Activated CD4-positive, alpha-beta memory T cell treated with anti-CD3 and anti-CD28 coated beads, Interleukin-2, amount 10 ng/mL, durations not matched to agents 7 days and 5 days (primary cell): Measurements from ENCODE around the gene AKR1D1. TPM values are rescaled to one million over a fixed set of nuclear protein-coding genes. Genes with fewer than 3 reads are reported as not detected.

Experiments used
- CTCF ChIA-PET: fragments of 350-600 bp; sonication (Branson Sonifier 250); formaldehyde crosslinking; loops from one replicate; lab custom pipeline; 2021; ENCODE audit warnings: antibody characterized with exemption, inconsistent platforms; lab: Charles Lee
- POLR2A ChIA-PET: fragments of 350-600 bp; sonication (Branson Sonifier 250); formaldehyde crosslinking; loops from one replicate; lab custom pipeline; 2021; ENCODE audit warnings: antibody characterized with exemption; lab: Charles Lee
- DNase-seq: peaks from one replicate; pipeline ENCODE4 v3.0.0-alpha.2; 2020
- H3K27ac Mint-ChIP-seq: one replicate; pipeline ENCODE4 v1.8.0; 2021; ENCODE audit warnings: mild to moderate bottlenecking, mixed read lengths
- H3K27me3 Mint-ChIP-seq: one replicate; pipeline ENCODE4 v1.8.0; 2021; ENCODE audit warnings: mixed read lengths
- H3K36me3 Mint-ChIP-seq: one replicate; pipeline ENCODE4 v1.8.0; 2021; ENCODE audit warnings: low read depth, mixed read lengths
- H3K4me1 Mint-ChIP-seq: one replicate; pipeline ENCODE4 v1.8.0; 2021; ENCODE audit warnings: mixed read lengths
- H3K4me3 Mint-ChIP-seq: one replicate; pipeline ENCODE4 v1.8.0; 2021; ENCODE audit warnings: mild to moderate bottlenecking, mixed read lengths
- H3K9me3 Mint-ChIP-seq: one replicate; pipeline ENCODE4 v1.8.0; 2021; ENCODE audit warnings: mixed read lengths
- total RNA-seq, 2 experiments: library from RNA; stranded (reverse); gene quantifications; one replicate each; pipeline ENCODE4 v1.2.3, GENCODE V29; 2021

Gene AKR1D1
- total RNA-seq, 2 experiments from 2014 or later: not detected

DNA sequence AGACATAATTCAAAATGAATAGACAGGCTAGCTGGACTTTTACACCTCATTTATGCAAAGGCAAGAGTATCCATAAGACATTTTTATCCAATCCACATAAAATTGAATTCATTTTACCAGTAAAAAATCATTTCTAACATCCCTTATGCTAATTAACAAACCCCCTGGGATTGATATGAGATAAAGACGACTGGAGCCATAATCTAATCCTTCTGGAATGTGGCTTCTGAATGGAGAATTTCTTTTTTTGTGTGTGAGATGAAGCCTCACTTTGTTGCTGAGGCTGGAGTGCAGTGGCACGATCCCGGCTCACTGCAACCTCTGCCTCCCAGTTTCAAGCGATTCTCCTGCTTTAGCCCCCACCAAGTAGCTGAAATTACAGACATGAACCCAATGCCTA is 90.4 kb downstream of the AKR1D1 start:
- Mint-ChIP-seq H3K9me3 (peaks cover 7% of the 10 kb centered on the region), H3K4me3 (no peak overlapping the region), H3K27me3 (peaks cover 25% of the 10 kb centered on the region), H3K4me1 (peaks cover 9% of the 10 kb centered on the region), H3K27ac (no peak overlapping the region), H3K36me3 (no peaks in the 10 kb centered on the region)
- no peak for DNase-seq
- POLR2A ChIA-PET: interaction anchor here (1.1 kb wide), 1 partner anchor 572 kb away, joined by 3 read pairs; no protein-coding TSS in a partner anchor
- CTCF ChIA-PET: interaction anchor here (1.2 kb wide), 1 partner anchor 145 kb away, joined by 3 read pairs; no protein-coding TSS in a partner anchor

DNA sequence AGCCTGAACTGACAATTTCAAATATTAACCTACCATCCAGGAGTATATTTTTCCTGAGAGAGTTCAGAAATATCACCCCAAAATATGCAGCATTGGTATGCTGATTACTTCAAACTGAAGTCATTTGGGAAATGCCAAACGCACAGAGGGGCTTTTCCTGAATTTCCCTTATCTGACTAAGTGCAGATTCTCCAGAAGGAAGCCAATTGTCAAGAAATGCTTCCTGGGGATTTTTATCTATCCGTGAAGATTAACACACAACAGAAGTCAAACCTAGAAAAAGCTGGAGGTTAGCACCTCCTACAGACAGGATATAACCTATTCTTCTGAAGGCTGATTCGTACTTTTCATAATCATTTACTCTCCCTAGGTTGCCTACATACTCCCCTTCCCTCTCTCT is 91.0 kb downstream of the AKR1D1 start:
- no peak overlapping the region for H3K27ac Mint-ChIP-seq
- no peak for DNase-seq
- peaks cover 7% of the 10 kb centered on the region for H3K9me3 Mint-ChIP-seq
- H3K4me3 Mint-ChIP-seq: no peak overlapping the region
- H3K4me1 Mint-ChIP-seq: peaks cover 9% of the 10 kb centered on the region
- ChIA-PET CTCF (no interaction called here), POLR2A (interaction anchor here (1.1 kb wide), 1 partner anchor 571 kb away, joined by 3 read pairs; no protein-coding TSS in a partner anchor)
- H3K27me3 Mint-ChIP-seq: peaks cover 25% of the 10 kb centered on the region
- no peaks in the 10 kb centered on the region for H3K36me3 Mint-ChIP-seq

DNA sequence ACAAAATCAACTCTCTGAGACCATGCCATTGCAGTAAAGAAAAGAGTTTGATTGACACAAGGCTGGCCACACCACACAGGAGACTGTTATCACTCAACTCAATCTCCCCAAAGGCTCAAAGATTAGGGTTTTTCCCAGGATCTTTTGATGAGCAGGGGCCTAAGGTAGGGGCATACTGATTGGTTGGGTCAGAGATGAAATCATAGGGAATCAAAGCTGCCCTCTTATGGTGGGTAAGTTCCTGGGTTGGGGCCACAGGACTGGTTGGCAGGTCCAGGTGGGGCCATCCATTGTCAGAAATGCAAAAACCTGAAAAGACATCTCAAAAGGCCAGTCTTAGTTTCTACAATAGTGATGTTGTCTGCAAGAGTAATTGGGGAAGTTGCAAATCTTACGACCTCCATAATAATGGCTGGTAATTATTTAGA is 91.6 kb downstream of the AKR1D1 start:
- DNase-seq: no peak
- CTCF ChIA-PET: no interaction called here
- Mint-ChIP-seq H3K4me1 (peaks cover 9% of the 10 kb centered on the region), H3K27ac (no peak overlapping the region), H3K27me3 (peaks cover 26% of the 10 kb centered on the region), H3K4me3 (no peak overlapping the region), H3K36me3 (no peaks in the 10 kb centered on the region), H3K9me3 (peaks cover 7% of the 10 kb centered on the region)
- POLR2A ChIA-PET: interaction anchor here (1.1 kb wide), 1 partner anchor 571 kb away, joined by 3 read pairs; no protein-coding TSS in a partner anchor

Other genes starting within 250 kb of the AKR1D1 start
- gene DGKI, start 229.5 kb upstream of the AKR1D1 start, total RNA-seq: under 1 TPM; 0.53 to 0.91 TPM
- gene CREB3L2, start 74.4 kb upstream of the AKR1D1 start, total RNA-seq: 10 to 100 TPM; 42.2 to 44.7 TPM